ENCODE results near the gene EMX1.

- no peak for TF ChIP-seq CTCF (conservative IDR thresholded peaks at IDR 0.05)
- TF ChIP-seq EZH2 (IDR thresholded peaks at IDR 0.05; ENCODE audit: low read depth) = no peak
Measured at GRCh38 chr2:72981536-72981935, 64.2 kb downstream of the EMX1 start.
